NCI-H524 treated with DMSO at 0.1 percent for 48 hours (cell line): Measurements from ENCODE around the gene KRTAP12-3.
"Not testable (repeated sequence)": the region's sequence is repeated elsewhere in the genome, so short reads cannot be mapped to it uniquely, and the experiment has no call there.

Experiments
- DNase-seq: peaks from one replicate; lab custom pipeline; 2025; lab: John Stamatoyannopoulos, UW

The KRTAP12-3 gene

DNA sequence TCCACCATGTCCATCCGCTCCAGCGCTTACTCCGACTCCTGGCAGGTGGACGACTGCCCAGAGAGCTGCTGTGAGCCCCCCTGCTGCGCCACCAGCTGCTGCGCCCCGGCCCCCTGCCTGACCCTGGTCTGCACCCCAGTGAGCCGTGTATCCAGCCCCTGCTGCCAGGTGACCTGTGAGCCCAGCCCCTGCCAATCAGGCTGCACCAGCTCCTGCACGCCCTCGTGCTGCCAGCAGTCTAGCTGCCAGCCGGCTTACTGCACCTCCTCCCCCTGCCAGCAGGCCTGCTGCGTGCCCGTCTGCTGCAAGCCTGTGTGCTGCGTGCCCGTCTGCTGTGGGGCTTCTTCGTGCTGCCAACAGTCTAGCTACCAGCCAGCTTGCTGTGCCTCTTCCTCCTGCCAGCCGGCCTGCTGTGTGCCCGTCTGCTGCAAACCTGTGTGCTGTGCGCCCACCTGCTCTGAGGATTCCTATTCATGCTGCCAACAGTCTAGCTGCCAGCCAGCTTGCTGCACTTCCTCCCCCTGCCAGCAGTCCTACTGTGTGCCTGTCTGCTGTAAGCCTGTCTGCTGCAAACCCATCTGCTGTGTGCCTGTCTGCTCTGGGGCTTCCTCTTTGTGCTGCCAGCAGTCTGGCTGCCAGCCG is 30.4 kb upstream of the KRTAP12-3 start:
- not testable (repeated sequence) for DNase-seq

DNA sequence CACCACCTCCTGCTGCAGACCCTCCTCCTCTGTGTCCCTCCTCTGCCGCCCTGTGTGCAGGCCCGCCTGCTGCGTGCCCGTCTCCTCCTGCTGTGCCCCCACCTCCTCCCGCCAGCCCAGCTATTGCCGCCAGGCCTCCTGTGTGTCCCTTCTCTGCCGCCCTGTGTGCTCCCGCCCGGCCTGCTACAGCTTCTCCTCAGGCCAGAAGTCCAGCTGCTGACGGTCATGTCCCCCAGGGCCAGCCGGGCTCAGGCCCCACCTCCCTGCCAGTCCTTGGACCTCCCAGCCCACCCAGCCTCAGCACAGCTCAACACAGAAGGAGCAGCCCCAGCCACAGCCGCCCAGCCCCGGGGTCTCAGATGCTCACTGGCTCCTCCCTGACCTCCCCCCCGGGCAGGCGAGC is 29.9 kb upstream of the KRTAP12-3 start:
- not testable (repeated sequence) for DNase-seq

DNA sequence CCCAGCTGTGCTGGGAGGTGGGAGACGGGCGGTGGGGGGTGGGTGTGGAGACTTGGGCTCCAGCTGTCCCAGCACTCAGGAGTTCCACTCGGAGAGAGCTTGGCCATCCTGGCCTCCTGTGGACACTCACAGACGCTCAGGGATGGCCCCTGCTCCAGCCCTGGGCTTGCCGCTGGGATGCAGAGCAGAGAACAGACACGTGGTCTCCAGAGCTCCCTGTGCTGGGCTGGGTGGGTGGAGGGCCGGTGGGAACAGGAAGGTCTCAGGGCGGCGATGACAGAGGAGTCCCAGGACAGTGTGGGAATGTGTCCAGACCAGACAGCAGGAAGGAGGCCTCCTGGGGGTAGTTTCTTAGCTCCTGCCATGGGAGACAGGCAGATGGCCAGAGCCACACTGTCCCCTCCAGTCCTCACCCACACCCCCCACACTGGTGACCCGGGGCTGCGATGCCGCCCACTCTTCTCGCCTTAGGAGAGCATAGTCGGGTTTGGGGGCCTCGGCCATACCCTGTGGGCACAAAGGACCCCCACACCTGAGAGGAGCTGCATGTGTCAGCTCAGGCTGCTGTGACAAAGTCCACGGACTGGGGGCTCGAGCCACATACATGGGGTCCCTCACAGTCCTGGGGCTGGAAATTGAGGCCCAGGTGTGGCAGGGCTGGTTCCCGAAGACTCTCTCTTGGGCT is 28.9 kb upstream of the KRTAP12-3 start:
- no peak for DNase-seq

- DNase-seq, result no peak
These were observed 27.3 kb upstream of the KRTAP12-3 start for GRCh38 chr21:44630440-44630839.

GRCh38 chr21:44632067-44632466 is 25.7 kb upstream of the KRTAP12-3 start:
- no peak for DNase-seq

DNA sequence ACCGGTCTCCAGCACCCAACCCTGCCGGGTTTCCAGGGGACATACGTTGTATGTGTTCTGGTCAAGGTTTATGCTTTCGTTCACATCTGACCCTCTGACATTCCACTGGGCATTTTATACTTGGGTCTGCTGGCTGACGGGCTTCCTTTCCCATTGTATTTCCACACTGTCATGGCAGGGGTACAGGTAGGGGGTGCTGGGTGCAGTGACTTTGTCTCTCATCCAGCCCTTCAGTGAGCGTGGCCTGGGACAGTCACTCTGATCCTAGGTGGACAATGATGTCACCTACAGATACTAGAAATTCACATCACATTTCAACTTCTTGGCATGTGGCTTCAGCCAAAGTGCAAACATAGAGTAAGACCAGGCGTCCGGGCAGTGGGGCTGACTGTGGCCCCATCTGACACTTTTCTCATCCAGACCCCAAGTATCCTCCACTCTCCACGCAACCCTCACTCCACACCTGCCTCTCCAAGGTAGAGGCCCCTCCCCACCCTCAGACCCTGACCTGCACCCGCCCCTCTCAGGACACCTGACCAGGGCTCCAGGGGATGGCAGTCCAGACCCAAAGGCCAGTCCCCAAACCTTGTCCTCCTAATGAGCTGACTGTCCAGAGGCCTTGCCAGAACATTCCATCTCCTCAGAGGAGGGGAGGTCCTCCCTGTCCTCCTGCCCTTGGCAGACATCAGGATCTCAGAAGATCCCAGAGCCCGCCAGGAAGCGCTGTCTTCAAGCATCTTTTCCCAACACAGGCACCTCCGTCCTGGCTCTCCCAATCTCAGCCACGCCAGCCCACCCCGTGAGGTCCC is 21.3 kb upstream of the KRTAP12-3 start:
- DNase-seq, result no peak

DNA sequence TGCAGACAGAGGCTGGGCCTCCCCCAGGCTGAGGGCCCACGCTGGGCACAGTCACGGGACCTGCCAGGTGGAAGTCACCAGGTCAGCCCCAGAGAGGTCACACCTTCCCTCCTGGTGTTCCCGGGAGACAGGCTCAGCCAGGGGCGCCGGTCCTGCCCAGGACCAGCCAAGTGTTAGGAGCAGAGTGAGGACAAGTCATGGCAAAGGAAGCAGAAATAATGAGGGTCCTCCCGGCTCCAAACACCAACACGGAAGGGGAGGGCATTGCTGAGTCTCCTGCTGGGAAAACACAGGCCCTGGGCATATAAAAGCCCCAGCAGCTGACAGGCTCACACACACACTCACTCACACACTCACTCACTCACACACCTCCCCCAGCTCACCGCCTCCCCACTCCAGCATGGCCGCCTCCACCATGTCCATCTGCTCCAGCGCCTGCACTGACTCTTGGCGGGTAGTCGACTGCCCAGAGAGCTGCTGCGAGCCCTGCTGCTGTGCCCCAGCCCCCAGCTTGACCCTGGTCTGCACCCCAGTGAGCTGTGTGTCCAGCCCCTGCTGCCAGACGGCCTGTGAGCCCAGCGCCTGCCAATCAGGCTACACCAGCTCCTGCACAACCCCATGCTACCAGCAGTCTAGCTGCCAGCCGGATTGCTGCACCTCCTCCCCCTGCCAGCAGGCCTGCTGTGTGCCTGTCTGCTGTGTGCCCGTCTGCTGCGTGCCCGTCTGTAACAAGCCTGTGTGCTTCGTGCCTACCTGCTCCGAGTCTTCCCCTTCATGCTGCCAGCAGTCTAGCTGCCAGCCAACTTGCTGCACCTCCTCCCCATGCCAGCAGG is 20.5 kb upstream of the KRTAP12-3 start, which contains the start of gene KRTAP10-10:
TSS of gene KRTAP10-10 (plus strand) at position 339 of the 833 bp plus-strand sequence. CDS start at position 401, 62 bp downstream.
- DNase-seq, result no peak

DNA sequence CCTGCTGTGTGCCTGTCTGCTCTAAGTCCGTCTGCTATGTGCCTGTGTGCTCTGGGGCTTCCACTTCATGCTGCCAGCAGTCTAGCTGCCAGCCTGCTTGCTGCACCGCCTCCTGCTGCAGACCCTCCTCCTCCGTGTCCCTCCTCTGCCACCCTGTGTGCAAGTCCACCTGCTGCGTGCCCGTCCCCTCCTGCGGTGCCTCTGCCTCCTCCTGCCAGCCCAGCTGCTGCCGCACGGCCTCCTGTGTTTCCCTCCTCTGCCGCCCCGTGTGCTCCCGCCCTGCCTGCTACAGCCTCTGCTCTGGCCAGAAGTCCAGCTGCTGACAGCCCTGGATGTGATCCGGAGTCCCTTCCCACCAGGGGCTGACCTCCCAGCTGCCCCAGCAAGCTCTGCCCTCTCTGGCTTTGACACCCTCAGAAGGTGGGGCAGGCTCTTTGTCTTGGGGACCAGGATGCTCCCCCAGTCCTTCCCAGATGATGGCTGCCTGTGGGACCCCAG is 19.8 kb upstream of the KRTAP12-3 start:
- not testable (repeated sequence) for DNase-seq

- DNase-seq, result not testable (repeated sequence)
These were observed 19.0 kb upstream of the KRTAP12-3 start for GRCh38 chr21:44638506-44639330.

DNA sequence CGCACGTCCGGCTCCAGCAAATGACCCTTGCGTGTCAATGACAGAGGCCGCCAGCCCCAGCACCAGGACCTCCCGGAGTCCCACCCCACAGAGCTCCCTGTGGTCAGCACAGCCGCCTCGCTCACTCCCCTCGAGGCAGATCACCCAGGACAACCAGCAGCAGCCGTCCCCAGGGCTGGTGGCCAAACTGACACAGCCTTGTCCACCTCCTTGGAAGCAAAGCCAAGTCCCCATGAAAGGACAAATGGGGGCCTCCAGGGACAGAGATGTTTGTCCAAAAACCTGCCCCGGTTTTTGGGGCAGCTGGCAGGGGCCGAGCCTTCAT is 18.4 kb upstream of the KRTAP12-3 start:
- no peak for DNase-seq

DNA sequence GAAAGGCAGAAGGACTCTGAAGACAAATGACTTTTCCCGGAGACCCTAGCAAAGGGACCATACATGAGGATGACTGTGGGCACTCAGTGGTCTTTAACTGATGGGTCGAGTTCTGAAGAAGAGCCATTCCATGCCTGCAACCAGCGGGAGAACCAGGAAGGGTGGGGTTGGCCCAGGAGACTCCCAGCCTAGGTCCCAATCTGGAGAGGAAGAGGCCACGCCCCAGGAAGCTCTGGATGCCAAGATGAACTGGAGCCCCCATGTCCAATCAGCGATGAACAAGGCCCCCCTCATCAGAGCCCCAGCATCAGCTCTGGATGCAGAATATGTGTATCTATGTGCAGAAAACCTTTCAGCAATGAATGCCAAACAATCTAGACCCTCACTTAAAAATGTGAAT is 17.0 kb upstream of the KRTAP12-3 start:
- DNase-seq, result no peak

DNA sequence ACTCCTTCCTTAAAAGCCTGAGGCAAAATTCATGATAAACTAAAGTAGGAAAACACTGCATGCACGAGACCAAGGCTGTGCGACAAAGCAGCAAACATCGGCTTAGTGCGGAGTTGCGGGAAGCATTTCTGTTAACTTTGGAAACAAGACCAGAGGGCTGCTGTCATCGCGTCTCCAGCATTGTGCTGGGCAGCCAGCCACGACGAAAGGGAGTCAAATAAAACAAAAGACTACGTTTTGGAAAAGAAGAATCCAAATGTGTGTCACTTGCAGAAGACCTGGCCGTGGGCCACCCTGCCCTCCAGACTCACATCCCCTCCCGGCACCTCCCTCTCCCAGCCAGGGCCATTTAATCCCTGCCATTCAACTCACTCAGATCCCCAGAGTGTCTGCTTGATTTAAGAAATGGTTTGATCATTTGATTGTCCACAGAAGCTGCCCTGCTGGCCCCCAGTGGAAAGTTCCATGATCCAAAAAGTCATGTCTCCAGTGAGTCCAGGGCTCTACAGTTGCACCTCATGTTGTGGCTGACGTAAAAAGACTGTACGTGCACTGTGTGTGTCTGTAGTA is 13.9 kb upstream of the KRTAP12-3 start:
- DNase-seq, result no peak

DNA sequence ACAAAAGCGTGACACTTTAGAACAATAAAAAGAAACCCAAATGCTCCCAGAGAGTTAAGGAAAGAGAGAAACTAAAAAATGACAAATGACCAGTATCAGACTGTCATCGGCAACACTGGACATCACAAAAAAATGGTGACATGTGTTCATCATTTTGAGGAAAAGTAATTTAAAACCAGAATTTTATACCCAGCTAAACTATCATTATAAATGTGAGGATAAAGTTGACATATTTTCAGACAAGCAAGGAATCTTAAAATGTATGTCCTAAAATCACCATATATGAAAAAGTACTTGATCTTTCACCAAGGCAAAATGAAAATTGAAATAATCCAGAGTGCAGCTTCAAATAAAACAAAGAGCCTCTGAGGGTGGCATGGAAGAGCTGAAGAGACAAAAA is 12.9 kb upstream of the KRTAP12-3 start:
- DNase-seq, result no peak

DNA sequence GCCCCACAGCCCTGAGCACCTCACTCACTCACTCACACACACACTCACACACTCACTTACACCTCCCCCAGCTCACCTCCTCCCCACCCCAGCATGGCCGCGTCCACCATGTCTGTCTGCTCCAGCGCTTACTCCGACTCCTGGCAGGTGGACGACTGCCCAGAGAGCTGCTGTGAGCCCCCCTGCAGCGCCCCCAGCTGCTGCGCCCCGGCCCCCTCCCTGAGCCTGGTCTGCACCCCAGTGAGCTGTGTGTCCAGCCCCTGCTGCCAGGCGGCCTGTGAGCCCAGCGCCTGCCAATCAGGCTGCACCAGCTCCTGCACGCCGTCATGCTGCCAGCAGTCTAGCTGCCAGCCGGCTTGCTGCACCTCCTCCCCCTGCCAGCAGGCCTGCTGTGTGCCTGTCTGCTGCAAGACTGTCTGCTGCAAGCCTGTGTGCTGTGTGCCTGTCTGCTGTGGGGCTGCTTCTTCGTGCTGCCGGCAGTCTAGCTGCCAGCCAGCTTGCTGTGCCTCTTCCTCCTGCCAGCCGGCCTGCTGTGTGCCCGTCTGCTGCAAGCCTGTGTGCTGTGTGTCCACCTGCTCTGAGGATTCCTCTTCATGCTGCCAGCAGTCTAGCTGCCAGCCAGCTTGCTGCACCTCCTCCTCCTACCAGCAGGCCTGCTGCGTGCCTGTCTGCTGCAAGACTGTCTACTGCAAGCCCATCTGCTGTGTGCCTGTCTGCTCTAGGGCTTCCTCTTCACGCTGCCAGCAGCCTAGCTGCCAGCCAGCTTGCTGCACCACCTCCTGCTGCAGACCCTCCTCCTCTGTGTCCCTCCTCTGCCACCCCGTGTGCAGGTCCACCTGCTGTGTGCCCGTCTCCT is 11.1 kb upstream of the KRTAP12-3 start, which contains the start of gene KRTAP10-11:
TSS of gene KRTAP10-11 (plus strand) at position 49 of the 856 bp plus-strand sequence. CDS start at position 94, 45 bp downstream.
- not testable (repeated sequence) for DNase-seq

DNA sequence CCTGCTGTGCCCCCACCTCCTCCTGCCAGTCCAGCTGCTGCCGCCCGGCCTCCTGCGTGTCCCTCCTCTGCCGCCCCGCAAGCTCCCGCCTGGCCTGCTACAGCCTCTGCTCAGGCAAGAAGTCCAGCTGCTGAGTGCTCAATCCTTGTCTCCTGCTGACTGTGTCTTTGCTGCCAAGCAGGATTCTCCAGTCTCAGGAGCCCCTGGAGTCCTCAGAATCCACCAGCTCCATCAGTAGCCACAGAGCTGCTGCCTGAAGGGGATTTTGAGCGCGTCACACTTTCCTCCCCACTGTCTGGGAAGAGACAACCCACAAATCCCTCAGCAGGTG is 10.5 kb upstream of the KRTAP12-3 start:
- peak; percentile 23 for DNase-seq

- DNase-seq, result no peak
These were observed 9.0 kb upstream of the KRTAP12-3 start for GRCh38 chr21:44648557-44649311.

DNA sequence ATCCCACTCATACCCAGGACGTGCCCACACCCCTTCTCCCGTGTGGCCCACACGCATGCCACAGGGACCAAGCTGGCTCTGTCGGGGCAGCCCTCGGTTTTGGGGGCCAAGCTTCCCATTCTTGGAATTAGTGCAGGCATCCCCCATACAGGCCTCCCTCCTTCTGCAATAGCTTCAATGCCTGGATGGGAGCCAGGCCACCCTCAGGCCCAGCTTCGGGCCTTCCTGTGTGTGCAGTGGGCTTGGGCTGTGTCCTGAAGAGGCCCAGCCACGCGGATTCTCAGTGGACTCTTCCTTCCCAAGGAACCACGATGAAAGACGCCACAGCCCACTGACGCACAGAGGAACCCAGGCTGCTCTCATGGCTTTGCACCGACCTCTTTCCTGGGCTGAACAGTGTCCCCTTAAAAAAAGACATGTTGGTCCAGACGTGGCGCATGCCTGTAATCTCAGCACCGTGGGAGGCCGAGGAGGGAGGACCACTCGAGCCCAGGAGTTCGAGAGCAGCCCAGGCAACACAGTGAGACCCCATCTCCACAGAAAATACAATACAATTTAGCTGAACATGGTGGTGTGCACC is 8.1 kb upstream of the KRTAP12-3 start:
- DNase-seq, result no peak

- DNase-seq, result no peak
These were observed 7.3 kb upstream of the KRTAP12-3 start for GRCh38 chr21:44650265-44650972.
